Medulla oblongata (tissue), 1 donor: ENCODE results near the gene MTUS2.

Experiments used
- DNase-seq: peaks from one replicate; pipeline ENCODE4 v3.0.0-alpha.2; 2015; ENCODE audit errors: extremely low spot score

MTUS2 gene

DNA sequence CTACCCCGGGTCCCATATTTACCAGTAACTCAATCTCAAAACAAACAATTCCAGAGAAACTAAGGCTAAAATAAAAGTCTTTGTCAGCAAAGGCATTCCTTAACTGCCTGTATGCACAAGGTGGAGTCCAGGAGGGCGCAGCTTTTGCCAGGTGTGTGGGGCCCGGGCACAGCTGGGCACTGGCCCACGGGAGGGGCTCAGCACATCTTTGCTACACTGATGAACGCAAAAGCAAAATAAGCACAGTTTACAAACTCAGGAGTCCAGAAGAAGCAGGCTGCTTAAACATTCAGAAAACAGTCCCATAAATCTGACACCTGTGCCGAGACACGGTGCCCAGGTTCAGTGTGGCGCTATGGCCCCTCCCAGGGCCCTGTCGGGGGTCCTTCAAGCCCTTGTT is 704.5 kb downstream of the MTUS2 start:
- no peak for DNase-seq

DNA sequence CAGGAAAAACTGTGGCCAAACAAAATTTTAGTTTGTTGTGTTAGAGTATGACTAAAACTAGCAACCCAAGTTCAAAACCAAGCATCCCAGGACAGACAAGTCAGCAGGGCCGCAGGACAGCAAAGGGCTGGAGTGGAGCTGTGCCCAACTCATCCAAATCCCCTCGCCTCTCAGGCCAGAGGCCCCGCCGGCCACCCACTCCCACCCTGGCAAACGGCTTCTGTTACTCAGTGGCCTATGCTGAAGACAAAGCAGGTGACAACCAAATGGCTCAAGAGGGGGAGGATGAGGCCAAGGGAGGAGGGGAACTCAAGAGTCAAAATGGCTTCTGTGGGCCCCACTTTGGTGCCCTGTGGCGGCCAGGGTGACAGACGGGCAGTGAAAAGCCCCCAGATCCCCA is 705.6 kb downstream of the MTUS2 start:
- DNase-seq: no peak

DNA sequence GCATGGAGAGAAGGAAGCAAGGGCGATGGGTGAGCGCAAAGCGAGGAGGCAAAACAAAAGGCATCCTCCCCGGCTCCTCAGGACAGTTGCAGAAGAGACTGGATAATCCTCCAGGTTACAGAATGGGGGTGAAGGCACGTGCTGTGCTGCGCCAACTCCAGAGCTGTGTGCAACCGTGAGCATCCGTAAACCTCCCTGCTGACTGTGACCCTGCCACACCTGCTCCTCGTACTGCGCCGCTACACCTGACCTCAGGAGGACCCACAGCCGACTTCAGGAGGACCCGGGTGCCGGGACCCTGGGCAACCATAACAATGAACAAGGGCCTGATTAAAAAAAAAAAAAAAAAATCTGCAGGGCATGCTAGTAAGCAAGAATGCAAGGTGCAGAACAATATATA is 706.6 kb downstream of the MTUS2 start:
- DNase-seq: no peak

DNA sequence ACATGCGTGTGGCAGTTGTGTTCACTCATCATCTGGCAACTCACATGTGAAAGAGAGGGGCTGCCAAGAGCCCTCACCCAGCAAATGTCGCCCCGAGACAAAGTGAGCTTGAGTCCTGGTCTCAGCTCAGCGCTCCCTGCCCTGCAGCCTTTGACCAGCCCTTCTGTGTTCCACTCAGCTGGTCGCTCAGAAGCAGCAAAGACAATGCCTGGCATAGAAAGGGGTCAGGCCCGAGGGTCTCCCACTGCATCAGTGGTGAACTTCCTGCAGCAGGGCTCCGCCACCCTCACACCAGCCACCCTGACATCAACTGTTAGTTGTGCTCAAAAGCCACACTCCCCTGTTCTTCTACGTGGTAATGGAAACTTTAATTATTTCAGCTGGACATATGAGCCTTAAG is 707.4 kb downstream of the MTUS2 start:
- no peak for DNase-seq

DNA sequence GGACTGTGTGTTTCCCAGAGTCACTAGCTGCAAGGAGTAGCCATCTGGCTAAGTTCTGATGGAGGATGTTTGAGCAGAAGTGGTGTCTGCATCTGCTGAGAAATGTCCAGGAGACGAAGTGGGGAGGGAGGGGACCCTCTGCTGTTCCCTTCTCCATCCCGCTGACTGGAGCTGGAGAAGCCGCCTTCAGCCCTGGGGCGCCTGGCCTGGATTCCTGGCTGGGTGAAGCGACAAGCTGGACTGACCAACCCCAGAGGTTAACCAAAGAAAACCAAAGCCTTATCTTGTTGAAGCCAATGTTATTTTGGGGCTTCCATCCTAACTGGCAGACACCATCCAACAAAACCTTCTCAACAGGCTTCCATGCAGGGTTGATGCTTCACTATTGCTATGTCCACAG is 707.8 kb downstream of the MTUS2 start:
- no peak for DNase-seq

DNA sequence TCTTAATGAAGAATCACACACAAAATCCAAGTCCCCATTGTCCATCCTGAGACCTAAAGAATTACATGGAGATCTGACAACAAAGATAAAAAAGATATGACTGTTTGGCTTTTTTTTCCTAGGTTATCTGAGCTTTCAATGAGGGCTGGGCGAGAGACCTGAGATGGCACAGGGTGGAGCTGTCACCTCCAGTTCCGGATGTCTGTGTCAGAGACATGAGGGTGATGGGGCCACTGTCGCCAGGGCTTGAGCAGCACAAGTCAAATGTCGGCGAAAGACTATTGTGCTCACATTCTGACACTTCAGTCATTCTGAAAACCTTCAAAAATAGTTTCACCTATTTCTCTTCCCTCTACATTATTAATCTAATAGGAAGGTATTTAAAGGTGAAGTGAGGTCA is 709.6 kb downstream of the MTUS2 start:
- no peak for DNase-seq

DNA sequence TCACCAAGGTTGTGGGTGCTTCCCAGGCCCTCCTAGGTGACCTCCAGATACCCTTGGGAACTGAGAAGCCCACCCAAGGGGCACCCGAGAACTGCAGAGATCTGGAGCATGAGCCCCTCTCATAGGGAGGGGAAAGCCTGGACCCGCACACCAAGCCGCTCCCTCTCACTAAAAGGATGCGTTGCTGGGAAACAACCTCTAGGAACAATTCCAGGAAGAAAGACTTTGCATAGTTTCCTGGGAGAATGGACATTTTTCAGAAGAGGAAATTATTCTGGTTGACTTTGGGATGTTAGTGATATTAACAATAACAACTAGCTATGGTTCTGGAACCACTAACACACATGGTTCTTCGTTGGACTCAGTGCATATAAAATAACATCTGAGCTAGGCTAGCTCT is 710.8 kb downstream of the MTUS2 start:
- DNase-seq: no peak

DNA sequence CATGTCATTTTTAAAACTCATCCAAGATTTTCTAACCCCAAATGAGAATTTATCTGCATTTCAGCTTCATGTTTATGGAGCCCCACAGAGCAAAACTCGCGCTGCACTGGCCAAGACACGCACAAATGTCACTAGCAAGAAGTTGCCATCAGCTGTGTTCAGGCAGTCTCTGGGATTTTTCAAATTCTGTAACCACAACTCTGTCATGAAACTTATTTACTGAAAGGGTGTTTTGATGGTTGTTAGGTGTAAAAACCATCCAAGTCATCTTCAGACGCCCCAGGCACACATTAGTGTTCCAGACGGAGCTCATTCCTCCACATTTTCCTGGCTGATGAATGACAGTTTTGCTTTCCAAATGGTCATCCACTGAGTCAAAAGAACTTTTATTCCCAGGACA is 712.0 kb downstream of the MTUS2 start:
- no peak for DNase-seq

DNA sequence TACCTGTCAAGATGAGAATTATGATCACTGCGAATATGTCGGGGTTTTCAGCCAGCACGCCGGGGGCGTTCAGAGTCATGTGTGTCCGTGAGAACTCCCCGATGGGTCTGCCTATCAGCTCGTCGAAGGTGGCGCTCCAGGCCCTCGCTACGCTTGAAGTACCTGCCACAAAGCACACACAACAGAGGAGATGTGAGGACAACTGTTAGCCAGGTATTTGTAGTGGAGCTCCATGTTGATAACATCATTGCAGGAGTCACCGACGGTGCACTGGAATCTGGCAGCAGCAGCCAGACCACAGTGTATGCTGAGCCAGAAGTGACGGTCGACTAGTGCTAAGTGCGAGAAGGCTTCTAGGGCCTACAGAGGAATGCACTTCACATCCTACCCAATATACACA is 712.7 kb downstream of the MTUS2 start:
- DNase-seq: no peak

DNA sequence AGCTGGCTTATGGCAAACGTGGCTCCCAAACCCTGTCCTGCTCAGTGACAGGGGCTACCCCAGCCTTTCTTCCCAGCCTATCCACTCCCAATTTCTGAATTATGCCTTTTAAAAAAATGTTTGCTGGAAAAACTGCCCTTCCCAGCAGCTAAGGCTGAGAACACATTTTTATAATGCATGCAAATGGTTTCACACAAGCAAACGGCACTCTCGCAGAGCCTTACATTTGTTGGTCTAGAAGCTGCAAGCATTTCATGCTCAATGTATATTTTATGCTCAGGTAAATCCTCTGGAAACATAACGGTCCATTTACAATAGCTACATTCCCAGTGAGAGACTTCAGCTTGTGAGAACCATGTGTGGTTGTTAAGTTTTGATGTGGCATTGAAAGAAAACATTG is 713.9 kb downstream of the MTUS2 start:
- no peak for DNase-seq

DNA sequence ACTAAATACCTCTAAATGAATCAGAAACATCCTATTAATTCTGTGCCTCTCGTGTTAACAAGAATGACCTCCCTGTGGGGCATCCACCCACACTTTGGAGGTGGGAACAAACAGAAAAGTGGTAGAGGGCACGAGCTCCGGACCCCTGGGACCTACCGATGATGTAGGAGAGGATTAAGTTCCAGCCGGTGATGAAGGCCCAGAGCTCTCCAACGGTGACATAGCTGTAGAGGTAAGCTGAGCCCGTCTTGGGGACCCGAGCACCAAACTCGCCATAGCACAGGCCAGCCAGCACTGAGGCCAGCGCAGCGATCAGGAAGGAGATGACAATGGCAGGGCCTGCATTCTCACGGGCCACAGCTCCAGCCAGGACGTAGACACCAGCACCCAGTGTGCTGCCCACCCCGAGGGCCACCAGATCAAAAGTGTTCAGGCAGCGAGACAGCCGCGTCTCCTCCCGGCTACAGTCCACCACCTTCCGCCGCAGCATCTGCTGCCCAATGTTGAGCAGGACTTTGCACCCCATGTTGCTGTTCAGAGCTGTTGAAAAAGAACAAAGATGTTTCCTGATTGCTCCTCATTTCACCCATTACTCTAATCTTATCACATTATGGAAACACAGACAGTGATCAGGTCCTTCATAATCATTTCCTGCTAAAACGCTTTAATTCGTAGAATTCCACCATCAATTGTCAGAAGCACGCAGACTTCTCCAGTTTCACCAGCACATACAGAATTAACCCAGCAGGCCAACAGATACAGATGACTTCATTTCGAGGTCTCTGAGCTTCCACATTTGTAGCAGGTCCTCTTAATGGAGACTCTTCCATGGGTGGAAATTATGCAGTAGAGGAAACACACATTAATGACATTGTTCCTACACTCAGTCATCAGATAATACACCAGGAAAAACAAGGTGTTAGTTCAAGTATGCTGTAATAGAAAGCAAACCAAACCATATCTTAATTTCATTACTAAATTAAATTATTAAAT is 715.8 kb downstream of the MTUS2 start:
- no peak for DNase-seq

DNA sequence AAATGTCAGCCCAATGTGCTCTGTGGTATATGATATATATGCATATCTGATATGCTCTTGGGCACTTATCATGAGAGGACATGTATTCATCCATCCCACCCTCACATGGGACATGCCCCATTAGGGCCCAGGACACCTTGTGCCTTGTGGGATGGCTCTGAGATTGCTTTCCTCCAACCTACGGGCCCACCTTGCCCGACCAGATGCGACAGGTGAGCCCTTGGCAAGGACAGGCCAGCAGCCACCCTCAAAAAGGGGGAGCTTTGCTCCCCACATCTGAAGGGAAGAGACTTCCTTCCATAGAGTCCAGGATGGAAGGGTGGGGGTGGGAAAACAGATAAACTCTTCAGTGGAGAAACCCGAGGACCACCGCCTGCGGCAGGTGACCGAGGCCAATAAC is 716.7 kb downstream of the MTUS2 start:
- no peak for DNase-seq

DNA sequence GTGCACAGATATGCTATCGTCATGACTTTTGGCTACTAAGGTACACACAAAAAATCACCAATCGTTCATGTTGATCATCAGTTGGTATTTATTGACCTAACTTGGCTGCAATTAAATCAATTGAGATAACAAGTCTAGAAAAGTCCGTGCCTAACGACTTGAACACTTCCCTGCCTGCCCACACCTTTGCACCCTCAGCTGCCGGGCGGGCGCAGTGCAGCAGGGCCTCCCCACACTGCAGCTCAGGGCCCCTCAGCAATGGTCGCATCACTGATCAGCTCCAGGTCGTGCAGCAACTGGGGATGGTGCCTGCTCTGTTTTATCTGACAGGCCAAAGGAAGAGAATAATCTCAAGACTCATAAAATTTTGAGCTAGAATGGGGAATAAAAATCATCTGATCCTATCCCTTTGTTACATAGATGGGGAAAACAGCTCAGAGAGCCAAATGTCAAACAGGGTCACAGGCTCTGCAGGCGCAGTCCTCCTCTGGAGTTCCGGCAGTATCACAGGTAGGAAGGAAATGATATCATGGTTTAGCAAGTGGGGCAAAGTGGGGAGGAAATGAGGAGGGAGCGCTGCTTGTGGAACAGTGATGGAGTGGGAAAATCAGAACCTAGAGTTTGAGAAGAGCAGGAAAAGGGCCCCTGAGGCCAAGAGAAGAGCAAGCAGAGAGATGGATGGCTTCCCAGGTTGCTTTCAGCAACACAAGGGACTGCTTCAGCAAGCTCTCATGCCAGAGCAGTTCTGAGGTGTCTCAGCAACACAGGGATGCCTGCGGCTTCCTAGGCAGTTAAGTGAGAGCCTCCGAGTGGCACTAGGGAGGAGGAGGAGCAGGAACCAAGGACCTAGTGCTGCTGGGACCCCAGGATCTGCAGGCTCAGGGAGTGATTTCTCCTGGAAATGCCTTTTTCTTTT is 717.9 kb downstream of the MTUS2 start:
- peak; percentile 40 for DNase-seq

DNA sequence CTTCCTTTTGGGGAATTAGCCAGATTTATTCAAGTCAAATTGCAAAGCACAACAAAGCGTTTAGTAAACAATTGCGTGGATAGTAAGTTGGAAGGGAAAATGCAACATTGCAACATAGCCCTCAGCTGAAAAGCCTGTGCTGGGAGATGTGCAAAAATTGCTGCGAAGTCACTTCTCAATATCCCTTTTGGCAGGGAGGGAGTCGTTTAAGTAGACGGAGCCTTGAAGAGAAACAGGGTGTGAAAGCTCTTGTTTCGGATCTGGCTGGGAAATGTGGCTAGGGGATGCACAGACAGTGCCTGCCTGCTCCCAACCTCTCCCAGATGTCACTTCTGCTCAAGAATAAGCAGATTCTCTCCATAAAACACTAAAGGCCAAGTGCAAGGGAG is 718.5 kb downstream of the MTUS2 start:
- DNase-seq: no peak

DNA sequence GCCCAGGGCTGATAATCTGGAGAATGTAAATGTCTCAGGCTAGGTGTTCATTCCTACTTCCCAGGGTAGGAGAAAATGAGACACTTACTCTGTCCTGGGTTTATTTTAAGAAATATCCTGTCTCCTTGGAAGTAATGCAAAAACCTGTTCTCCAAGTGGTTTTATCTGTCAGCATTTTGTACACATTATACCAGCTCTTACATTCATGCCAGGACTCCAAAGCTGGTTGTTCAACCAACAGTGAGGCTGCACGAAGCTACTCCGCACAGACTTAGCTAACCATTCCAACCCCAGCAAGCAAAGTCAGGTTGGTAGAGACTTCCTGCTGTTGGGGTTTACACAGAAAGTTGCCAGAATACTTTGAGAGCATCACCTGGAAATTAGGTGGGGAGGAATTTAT is 719.7 kb downstream of the MTUS2 start:
- no peak for DNase-seq

DNA sequence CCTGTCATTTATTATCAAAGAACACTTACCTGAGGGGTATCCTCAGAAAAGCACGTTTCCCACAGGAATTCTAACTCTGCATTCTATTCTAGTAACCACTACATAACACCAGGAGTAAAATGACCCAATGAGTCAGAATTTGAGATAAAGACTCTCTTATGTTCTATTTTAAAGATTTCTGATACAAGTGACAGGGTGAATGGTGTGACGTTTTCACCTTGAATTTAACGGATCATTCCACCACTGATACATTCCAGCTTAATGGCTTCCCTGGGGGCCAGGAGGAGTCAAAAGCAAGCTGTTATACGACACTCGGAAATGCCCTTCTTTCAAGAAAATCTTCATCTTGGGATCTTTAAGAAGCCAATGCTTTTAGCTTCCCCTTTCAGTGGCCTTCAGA is 720.2 kb downstream of the MTUS2 start:
- DNase-seq: no peak

DNA sequence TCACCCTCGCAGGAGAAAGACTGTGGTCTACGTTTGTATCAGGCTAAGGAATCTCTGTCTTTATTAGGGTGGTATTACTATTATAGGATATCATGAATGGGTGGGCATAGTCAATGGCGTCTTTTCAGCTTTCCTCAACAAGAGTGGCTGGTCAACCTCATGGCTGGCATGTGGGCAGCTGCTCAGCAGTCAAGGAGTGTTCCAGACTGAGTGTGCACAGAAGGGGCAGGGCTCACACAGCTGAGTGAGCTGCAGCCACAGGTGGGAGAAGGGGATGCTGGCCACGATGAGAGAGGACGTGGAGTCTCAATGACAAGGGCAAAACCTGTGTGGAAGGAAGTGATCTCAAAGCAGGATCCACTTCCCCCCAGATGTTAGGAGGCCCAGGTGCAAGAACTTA is 720.7 kb downstream of the MTUS2 start:
- DNase-seq: no peak

DNA sequence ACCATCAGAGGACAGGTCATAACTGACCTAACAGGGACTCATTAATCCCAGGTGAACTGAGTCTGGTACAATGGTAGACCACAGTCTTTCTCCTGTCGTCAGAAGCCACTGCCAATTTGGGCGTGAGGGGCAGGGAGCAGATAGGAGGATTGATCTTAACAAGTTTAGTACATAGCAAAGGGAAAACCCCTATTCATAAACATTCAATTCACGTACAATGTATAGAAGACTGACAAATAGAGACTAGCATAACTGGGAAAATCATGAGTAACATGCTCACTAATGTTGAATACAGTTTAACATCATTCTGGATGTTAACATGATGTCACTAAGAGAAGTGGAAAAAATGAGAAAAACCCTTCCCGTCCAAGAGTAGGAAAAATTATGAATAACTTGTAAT is 721.3 kb downstream of the MTUS2 start:
- DNase-seq: no peak

DNA sequence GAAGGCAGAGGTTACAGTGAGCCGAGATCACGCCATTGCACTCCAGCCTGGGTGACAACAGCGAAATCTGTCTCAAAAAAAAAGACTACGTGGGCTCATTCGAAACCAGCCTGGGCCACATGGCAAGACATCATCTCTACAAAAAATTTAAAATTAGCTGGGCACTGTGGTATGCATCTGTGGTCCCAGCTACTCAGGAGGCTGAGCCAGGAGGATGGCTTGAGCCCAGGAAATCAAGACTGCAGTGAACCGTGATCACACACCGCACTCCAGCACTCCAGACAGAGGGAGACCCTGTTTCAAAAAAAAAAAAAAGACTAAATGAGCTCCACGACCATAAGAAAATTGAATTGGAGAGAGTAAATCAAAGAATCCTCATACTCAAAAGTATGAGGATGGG is 722.2 kb downstream of the MTUS2 start:
- DNase-seq: no peak

DNA sequence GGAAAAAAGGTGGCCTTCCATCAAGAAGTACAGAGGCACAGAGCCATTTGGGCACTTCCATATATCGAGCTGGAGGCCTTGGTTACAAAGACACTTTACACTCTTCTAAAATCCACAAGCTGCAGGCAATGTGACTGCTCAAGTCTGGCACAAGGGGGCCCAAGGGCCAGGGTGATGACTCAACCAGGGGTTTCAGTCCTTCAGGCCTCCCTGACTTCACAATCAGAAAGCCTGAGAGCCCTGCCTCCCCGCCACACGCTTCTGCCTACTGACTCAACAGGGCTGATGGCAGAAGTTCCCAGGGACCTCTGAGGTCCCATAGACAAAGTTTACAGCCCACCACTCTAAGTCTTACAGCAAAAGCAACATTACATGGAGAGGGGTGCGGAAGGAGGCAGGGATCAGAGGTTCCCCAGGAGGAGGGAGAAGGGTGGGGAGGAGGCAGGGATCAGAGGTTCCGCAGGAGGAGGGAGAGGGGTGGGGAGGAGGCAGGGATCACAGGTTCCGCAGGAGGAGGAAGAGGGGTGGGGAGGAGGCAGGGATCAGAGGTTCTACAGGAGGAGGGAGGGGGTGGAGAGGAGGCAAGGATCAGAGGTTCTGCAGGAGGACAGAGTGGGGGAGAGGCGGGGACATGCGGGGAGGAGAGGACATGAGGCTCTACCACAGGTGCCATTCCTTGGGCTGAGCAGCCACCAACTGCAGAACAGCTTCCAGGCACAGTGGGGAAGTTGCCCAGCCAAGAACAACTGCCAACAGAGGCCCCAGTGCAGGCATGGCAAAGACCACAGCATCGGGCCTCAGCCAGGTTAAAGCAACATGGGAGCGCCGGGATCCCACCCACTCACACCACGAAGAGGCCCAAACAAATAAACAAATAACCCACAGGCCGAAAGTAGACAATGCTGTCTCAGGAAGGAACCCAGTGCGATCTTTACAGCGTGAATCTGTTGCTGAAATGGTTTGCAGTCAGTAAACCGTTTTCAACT is 723.4 kb downstream of the MTUS2 start:
- DNase-seq: no peak

DNA sequence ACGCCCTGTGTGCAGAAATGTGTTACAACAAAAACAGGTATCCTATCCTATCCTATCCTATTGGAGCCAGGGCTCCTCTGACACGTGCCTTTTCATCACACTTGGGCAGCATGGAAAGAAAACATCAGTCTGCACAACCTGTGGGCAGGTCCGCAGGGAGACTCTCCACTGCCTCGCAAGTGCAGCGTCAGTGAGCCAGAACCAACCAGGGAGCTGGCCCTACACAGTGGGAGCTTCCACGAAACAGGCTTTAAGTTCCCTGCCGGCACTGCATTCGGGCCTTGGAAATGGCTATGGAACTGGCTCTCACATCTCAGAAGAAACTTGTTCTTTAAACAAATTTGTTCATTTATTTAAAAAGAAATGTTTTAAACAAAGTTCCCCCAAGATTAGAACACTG is 725.8 kb downstream of the MTUS2 start:
- DNase-seq: no peak

DNA sequence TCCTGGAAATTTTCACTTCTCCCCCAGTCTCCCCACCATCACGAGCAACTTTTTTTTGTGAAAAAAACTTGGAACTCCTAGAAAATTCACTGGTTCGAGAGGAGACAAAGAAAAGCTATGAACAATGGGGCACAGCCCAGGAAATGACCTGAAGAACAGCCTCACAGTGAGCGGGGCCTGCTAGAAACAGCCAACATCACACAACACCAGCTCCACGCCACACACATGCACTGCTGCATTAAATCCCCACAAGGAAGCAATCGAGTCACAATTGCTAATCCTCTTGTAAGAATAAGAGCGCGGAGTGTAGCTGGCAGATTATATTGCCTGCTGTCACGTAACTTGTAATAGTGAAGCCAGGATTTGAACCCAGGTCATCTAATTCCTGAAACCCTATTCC is 726.5 kb downstream of the MTUS2 start:
- no peak for DNase-seq
